DOHH2 (cell line): ENCODE measurements around the gene CCDC91.

ENCODE experiments used
- H3F3A ChIP-seq: fragments of 200-600 bp; sonication (generic), shearing (Covaris generic); 2 replicates; pipeline ENCODE4 v1.6.0; 2016; ENCODE audit warnings: antibody characterized with exemption, mild to moderate bottlenecking; ENCODE audit not compliant: control insufficient read depth, insufficient read depth
- H3K27ac ChIP-seq: fragments of 200-600 bp; sonication (generic); 2 replicates; pipeline ENCODE4 v1.5.1; 2014; ENCODE audit warnings: low read depth, mild to moderate bottlenecking, low read length, moderate library complexity
- H3K27me3 ChIP-seq: fragments of 200-600 bp; sonication (generic); 2 replicates; pipeline ENCODE4 v1.6.1; 2014; ENCODE audit warnings: mild to moderate bottlenecking, low read length, mixed read lengths; ENCODE audit not compliant: control insufficient read depth
- H3K36me3 ChIP-seq: fragments of 200-600 bp; sonication (generic); 2 replicates; pipeline ENCODE4 v1.6.1; 2014; ENCODE audit warnings: mild to moderate bottlenecking, low read length, moderate library complexity, mixed read lengths; ENCODE audit not compliant: control insufficient read depth
- H3K4me1 ChIP-seq: fragments of 200-600 bp; sonication (generic); 2 replicates; pipeline ENCODE4 v1.6.1; 2014; ENCODE audit warnings: mild to moderate bottlenecking, low read length, mixed read lengths; ENCODE audit not compliant: control insufficient read depth
- H3K4me2 ChIP-seq: fragments of 200-600 bp; sonication (generic); 2 replicates; pipeline ENCODE4 v1.6.0; 2014; ENCODE audit warnings: mild to moderate bottlenecking, low read length, moderate library complexity
- H3K4me3 ChIP-seq: fragments of 200-600 bp; sonication (generic); 2 replicates; pipeline ENCODE4 v1.5.1; 2014; ENCODE audit warnings: mild to moderate bottlenecking, low read length, mixed read lengths
- H3K79me2 ChIP-seq: fragments of 200-600 bp; sonication (generic); 2 replicates; pipeline ENCODE4 v1.6.1; 2014; ENCODE audit warnings: mild to moderate bottlenecking, low read length, mixed read lengths; ENCODE audit not compliant: control insufficient read depth
- H3K9me2 ChIP-seq: fragments of 200-600 bp; sonication (generic); replicated peaks from 2 replicates; pipeline ENCODE4 v1.6.1; 2014; ENCODE audit warnings: mild to moderate bottlenecking, low read length, mixed read lengths; ENCODE audit not compliant: control insufficient read depth
- H3K9me3 ChIP-seq: fragments of 200-600 bp; sonication (generic); 2 replicates; pipeline ENCODE4 v1.6.1; 2014; ENCODE audit warnings: antibody characterized with exemption, low read length, mixed read lengths; ENCODE audit not compliant: control insufficient read depth, insufficient read depth
- H4K20me1 ChIP-seq: fragments of 200-600 bp; sonication (generic); 2 replicates; pipeline ENCODE4 v1.6.0; 2014; ENCODE audit warnings: low read depth, mild to moderate bottlenecking, antibody characterized with exemption, low read length, moderate library complexity; ENCODE audit not compliant: control insufficient read depth, insufficient read depth
- CTCF ChIP-seq: fragments of 200-600 bp; sonication (generic); IDR thresholded peaks from one replicate; pipeline ENCODE4 v1.5.1; 2014; ENCODE audit warnings: antibody characterized with exemption, mild to moderate bottlenecking, low read depth, low read length; ENCODE audit not compliant: poor library complexity, severe bottlenecking
- EZH2phosphoT487 ChIP-seq: fragments of 200-600 bp; sonication (generic); IDR thresholded peaks from 2 replicates; pipeline ENCODE4 v1.6.1; 2017; ENCODE audit warnings: borderline replicate concordance, mild to moderate bottlenecking, antibody characterized with exemption, low read length, moderate library complexity, mixed read lengths

Gene CCDC91

DNA sequence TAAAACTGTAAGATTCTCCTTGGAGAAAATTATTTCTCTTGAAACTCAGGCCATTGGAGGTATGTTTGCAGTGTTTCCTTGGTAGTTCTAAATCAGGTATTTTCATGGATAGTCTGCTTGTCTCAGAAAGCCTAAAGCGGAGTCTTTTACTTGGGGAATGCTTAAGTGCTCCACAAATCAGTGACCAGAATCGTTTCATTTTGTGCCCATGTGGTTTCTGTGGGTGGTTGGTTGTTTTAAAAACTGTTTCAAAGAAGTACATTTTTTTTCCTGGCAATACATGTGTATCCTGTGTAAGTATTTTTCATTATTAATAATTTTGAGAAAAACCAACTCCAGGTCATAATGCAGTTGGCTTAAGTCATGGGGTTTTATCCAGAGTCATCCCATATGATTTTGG, 33.6 kb downstream of the CCDC91 start:
- Histone ChIP-seq H4K20me1 (no peaks in the 10 kb centered on the region), H3K4me3 (no peak overlapping the region), H3K79me2 (peaks cover 35% of the 10 kb centered on the region), H3K9me2 (no peaks in the 10 kb centered on the region), H3K27me3 (no peaks in the 10 kb centered on the region), H3K36me3 (no peaks in the 10 kb centered on the region), H3K27ac (no peak overlapping the region), H3K9me3 (0 out of 2 replicates have a peak, but pooled peaks cover under 1% of the 10 kb centered on the region), H3K4me2 (no peak overlapping the region), H3F3A (no peaks in the 10 kb centered on the region), H3K4me1 (peaks cover 5% of the 10 kb centered on the region)
- TF ChIP-seq CTCF (no peak), EZH2phosphoT487 (no peak)

DNA sequence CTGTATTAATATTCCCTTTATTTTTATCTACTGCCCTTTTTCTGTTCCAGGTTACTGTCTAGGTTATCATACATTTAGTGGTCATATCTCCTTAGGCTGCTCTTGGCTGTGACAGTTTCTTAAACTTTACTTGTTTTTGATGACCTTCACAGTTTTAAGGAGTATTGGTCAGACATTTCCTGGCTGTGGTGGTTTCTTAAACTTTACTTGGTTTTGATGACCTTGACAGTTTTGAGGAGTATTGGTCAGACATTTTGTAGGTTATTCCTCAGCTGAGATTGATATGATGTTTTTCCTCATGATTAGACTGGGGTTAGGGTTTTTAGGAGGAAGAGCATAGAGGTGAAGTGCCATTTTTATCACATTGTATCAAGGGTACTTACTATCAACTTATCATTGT, 36.4 kb downstream of the CCDC91 start:
- no peaks in the 10 kb centered on the region for H3K27me3 ChIP-seq
- TF ChIP-seq EZH2phosphoT487 (no peak), CTCF (no peak)

GRCh38 chr12:28227251-28227650, 37.0 kb downstream of the CCDC91 start:
- H3K4me2 ChIP-seq: no peak overlapping the region
- no peaks in the 10 kb centered on the region for H3K9me3 ChIP-seq
- no peak overlapping the region for H3K4me3 ChIP-seq
- H4K20me1 ChIP-seq: no peaks in the 10 kb centered on the region
- no peaks in the 10 kb centered on the region for H3K27me3 ChIP-seq
- no peak for TF ChIP-seq EZH2phosphoT487
- no peak for TF ChIP-seq CTCF
- 0 out of 2 replicates have a peak, but pooled peaks cover 5% of the 10 kb centered on the region for H3K36me3 ChIP-seq
- peaks cover under 1% of the 10 kb centered on the region; the same call in 1 of the 2 replicates for H3K4me1 ChIP-seq
- H3F3A ChIP-seq: no peaks in the 10 kb centered on the region
- H3K79me2 ChIP-seq: peaks cover 28% of the 10 kb centered on the region
- no peaks in the 10 kb centered on the region for H3K9me2 ChIP-seq
- H3K27ac ChIP-seq: no peak overlapping the region

More for the DNA sequence above, 36.4 kb downstream of the CCDC91 start:
- H3F3A ChIP-seq: no peaks in the 10 kb centered on the region
- peaks cover 32% of the 10 kb centered on the region for H3K79me2 ChIP-seq
- no peaks in the 10 kb centered on the region for H3K9me3 ChIP-seq
- H3K9me2 ChIP-seq: no peaks in the 10 kb centered on the region
- no peak overlapping the region for H3K4me2 ChIP-seq
- H3K36me3 ChIP-seq: 0 out of 2 replicates have a peak, but pooled peaks cover 5% of the 10 kb centered on the region
- no peak overlapping the region for H3K4me3 ChIP-seq
- no peak overlapping the region for H3K27ac ChIP-seq
- H4K20me1 ChIP-seq: no peaks in the 10 kb centered on the region
- H3K4me1 ChIP-seq: peaks cover 5% of the 10 kb centered on the region
